ENCODE data around the gene PDE4B. TPM values are rescaled to one million over a fixed set of nuclear protein-coding genes. Genes with fewer than 3 reads are reported as not detected.

Gene PDE4B
- total RNA-seq, 1 donor from 2014 or later = 0.57 TPM

DNA sequence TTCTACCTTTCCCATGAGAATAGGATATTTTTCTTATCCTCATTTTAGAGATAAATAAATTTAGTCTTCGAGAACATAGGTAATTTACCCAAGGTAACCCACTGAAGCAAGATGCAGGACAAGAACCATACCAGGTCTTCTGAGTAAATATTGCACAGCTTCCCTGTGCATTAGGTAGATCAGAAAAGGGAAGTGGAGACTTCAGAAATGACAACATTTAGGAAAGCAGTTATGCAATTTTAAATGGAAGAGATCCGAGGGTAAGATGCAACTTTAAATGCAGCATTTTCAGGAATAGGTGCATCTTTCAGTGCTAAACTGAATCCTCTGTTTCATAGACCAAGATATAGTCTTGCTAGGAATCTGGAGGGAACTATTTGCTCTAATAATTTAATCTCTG is 534.9 kb downstream of the PDE4B start:
- peaks cover 36% of the 10 kb centered on the region for H3K4me1 Mint-ChIP-seq (ENCODE audit: low read depth)
- H3K27ac Mint-ChIP-seq (ENCODE audit: unreplicated experiment) = no peak overlapping the region
- no peaks in the 10 kb centered on the region for H3K27me3 Mint-ChIP-seq (ENCODE audit: low read depth)
- no peak overlapping the region for H3K4me3 Mint-ChIP-seq (ENCODE audit: unreplicated experiment)
- no peaks in the 10 kb centered on the region for H3K9me3 Mint-ChIP-seq (ENCODE audit: low read depth)
- no peak for DNase-seq (ENCODE audit: low spot score)
- H3K36me3 Mint-ChIP-seq (ENCODE audit: low read depth) = no peaks in the 10 kb centered on the region
- TF ChIP-seq, protein P1, sequence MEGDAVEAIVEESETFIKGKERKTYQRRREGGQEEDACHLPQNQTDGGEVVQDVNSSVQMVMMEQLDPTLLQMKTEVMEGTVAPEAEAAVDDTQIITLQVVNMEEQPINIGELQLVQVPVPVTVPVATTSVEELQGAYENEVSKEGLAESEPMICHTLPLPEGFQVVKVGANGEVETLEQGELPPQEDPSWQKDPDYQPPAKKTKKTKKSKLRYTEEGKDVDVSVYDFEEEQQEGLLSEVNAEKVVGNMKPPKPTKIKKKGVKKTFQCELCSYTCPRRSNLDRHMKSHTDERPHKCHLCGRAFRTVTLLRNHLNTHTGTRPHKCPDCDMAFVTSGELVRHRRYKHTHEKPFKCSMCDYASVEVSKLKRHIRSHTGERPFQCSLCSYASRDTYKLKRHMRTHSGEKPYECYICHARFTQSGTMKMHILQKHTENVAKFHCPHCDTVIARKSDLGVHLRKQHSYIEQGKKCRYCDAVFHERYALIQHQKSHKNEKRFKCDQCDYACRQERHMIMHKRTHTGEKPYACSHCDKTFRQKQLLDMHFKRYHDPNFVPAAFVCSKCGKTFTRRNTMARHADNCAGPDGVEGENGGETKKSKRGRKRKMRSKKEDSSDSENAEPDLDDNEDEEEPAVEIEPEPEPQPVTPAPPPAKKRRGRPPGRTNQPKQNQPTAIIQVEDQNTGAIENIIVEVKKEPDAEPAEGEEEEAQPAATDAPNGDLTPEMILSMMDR (IDR thresholded peaks at IDR 0.05) = no peak

- Mint-ChIP-seq H3K4me1 (ENCODE audit: low read depth) (peaks cover 40% of the 10 kb centered on the region), H3K4me3 (ENCODE audit: unreplicated experiment) (no peak overlapping the region), H3K27ac (ENCODE audit: unreplicated experiment) (no peak overlapping the region), H3K27me3 (ENCODE audit: low read depth) (no peaks in the 10 kb centered on the region), H3K36me3 (ENCODE audit: low read depth) (no peaks in the 10 kb centered on the region), H3K9me3 (ENCODE audit: low read depth) (no peaks in the 10 kb centered on the region)
- DNase-seq (ENCODE audit: low spot score) = no peak
- TF ChIP-seq, protein P1 (IDR thresholded peaks at IDR 0.05) = no peak
Measured at GRCh38 chr1:66328896-66329295, 536.2 kb downstream of the PDE4B start.

GRCh38 chr1:66330722-66331141 is 538.0 kb downstream of the PDE4B start:
- DNase-seq (ENCODE audit: low spot score) = no peak
- H3K36me3 Mint-ChIP-seq (ENCODE audit: low read depth) = no peaks in the 10 kb centered on the region
- TF ChIP-seq, protein P1 (IDR thresholded peaks at IDR 0.05) = no peak
- H3K27ac Mint-ChIP-seq (ENCODE audit: unreplicated experiment) = peak overlapping the region; percentile 63
- no peak overlapping the region for H3K4me3 Mint-ChIP-seq (ENCODE audit: unreplicated experiment)
- H3K4me1 Mint-ChIP-seq (ENCODE audit: low read depth) = peaks cover 32% of the 10 kb centered on the region
- no peaks in the 10 kb centered on the region for H3K9me3 Mint-ChIP-seq (ENCODE audit: low read depth)
- no peaks in the 10 kb centered on the region for H3K27me3 Mint-ChIP-seq (ENCODE audit: low read depth)

GRCh38 chr1:66331658-66332547 is 539.2 kb downstream of the PDE4B start:
- Mint-ChIP-seq H3K27ac (ENCODE audit: unreplicated experiment) (peak overlapping the region; percentile 92), H3K4me3 (ENCODE audit: unreplicated experiment) (peak overlapping the region; percentile 78), H3K9me3 (ENCODE audit: low read depth) (no peaks in the 10 kb centered on the region), H3K36me3 (ENCODE audit: low read depth) (no peaks in the 10 kb centered on the region), H3K27me3 (ENCODE audit: low read depth) (no peaks in the 10 kb centered on the region), H3K4me1 (ENCODE audit: low read depth) (peaks cover 36% of the 10 kb centered on the region)
- peak; percentile 65 for DNase-seq (ENCODE audit: low spot score)
- TF ChIP-seq, protein P1 (IDR thresholded peaks at IDR 0.05) = peak; percentile 63

DNA sequence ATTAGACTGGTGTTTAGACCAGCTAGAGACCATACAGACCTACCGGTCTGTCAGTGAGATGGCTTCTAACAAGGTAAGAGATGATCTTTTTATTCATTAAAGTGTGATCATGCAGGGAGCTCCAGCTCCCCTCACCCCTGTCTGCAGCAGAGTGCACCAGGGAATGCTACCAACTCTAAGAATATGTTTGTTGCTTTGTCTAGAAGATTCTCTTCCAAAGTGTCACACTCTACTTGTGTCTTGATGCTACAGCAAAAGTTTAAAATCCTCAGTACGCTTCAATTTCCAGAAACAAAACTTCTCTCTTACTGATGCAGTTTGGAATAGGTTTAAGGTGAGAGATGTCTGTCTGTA is 539.8 kb downstream of the PDE4B start:
- H3K27me3 Mint-ChIP-seq (ENCODE audit: low read depth) = no peaks in the 10 kb centered on the region
- H3K27ac Mint-ChIP-seq (ENCODE audit: unreplicated experiment) = peak overlapping the region; percentile 92
- no peaks in the 10 kb centered on the region for H3K36me3 Mint-ChIP-seq (ENCODE audit: low read depth)
- H3K9me3 Mint-ChIP-seq (ENCODE audit: low read depth) = no peaks in the 10 kb centered on the region
- H3K4me3 Mint-ChIP-seq (ENCODE audit: unreplicated experiment) = peak overlapping the region; percentile 78
- no peak for DNase-seq (ENCODE audit: low spot score)
- peaks cover 36% of the 10 kb centered on the region for H3K4me1 Mint-ChIP-seq (ENCODE audit: low read depth)
- TF ChIP-seq, protein P1 (IDR thresholded peaks at IDR 0.05) = no peak
